Body of pancreas (tissue), 4 donors: Measurements from ENCODE around the gene EDDM13. TPM values are rescaled to one million over a fixed set of nuclear protein-coding genes. Genes with fewer than 3 reads are reported as not detected.
A peak's percentile ranks its signal among the peaks of the same experiment; 100 is the strongest.
"Not testable (repeated sequence)": the region's sequence is repeated elsewhere in the genome, so short reads cannot be mapped to it uniquely, and the experiment has no call there.

Experiments
- ATAC-seq: fragments of 150-250 bp; one replicate; pipeline ENCODE4 v1.9.1; 2016
- DNase-seq, 4 donors: peaks; one replicate each; pipeline ENCODE4 v3.0.0-alpha.2; 2019
- H3K27ac ChIP-seq, 4 donors: fragments of 200-600 bp; sonication (generic); 1 replicate in 3 of 4; 2 replicates in 1 of 4; pipeline versions ENCODE4 v1.5.1 to v1.6.1; 2016 to 2019; ENCODE audit warnings: mild to moderate bottlenecking in 1 of 4, mixed read lengths in 1 of 4, moderate library complexity in 1 of 4
- H3K27me3 ChIP-seq, 2 donors: fragments of 200-600 bp; sonication (generic); one replicate each; pipeline ENCODE4 v1.6.0; 2016; ENCODE audit warnings: mild to moderate bottlenecking in 1 of 2
- H3K36me3 ChIP-seq, 2 donors: fragments of 200-600 bp; sonication (generic); replicated peaks in 1 of 2; 2 replicates each; pipeline ENCODE4 v1.5.1; 2016; ENCODE audit warnings: low read depth in 2 of 2; ENCODE audit not compliant: insufficient read depth in 1 of 2
- H3K4me1 ChIP-seq: fragments of 200-600 bp; sonication (generic); one replicate; pipeline ENCODE4 v1.6.0; 2016
- H3K4me3 ChIP-seq, 2 donors: fragments of 200-600 bp; sonication (generic); 1 replicate in 1 of 2; 2 replicates in 1 of 2; pipeline ENCODE4 v1.5.1; 2016 to 2019
- H3K9me3 ChIP-seq, 3 donors: fragments of 200-600 bp; sonication (generic); 1 replicate in 2 of 3; 2 replicates in 1 of 3; pipeline ENCODE4 v1.5.1; 2016
- POLR2A ChIP-seq, 3 donors: fragments of 450-650 bp; IDR thresholded peaks; one replicate each; pipeline ENCODE4 v1.6.1; 2016; ENCODE audit warnings: antibody characterized with exemption in 3 of 3, mild to moderate bottlenecking in 2 of 3
- WGBS, 2 donors: methylation state at CpG; one replicate each; pipeline ENCODE4 v1.1.5; 2017; 5-methylcytosine and 5-hydroxymethylcytosine counted together
- intact Hi-C: fragments of 100-400 bp; cut with DNase I; formaldehyde crosslinking; loops from one replicate; pipeline ENCODE4 v1.15.1; 2023
- total RNA-seq, 2 donors: library from RNA; depleted of rRNA; stranded (reverse); fragments of >200 nt; gene quantifications; one replicate each; pipeline ENCODE4 v1.1.0, GENCODE V29; 2016
- TF ChIP-seq, protein P1 (sequence below), 7 experiments: fragments of 450-650 bp in 4 of 7; fragments of 200-600 bp in 3 of 7; sonication (generic) in 3 of 7; IDR thresholded peaks; one replicate each; pipeline ENCODE4 v1.5.1; 2016 to 2019; ENCODE audit warnings: antibody characterized with exemption in 7 of 7

Gene EDDM13
- total RNA-seq, 2 donors from 2014 or later: not detected

DNA sequence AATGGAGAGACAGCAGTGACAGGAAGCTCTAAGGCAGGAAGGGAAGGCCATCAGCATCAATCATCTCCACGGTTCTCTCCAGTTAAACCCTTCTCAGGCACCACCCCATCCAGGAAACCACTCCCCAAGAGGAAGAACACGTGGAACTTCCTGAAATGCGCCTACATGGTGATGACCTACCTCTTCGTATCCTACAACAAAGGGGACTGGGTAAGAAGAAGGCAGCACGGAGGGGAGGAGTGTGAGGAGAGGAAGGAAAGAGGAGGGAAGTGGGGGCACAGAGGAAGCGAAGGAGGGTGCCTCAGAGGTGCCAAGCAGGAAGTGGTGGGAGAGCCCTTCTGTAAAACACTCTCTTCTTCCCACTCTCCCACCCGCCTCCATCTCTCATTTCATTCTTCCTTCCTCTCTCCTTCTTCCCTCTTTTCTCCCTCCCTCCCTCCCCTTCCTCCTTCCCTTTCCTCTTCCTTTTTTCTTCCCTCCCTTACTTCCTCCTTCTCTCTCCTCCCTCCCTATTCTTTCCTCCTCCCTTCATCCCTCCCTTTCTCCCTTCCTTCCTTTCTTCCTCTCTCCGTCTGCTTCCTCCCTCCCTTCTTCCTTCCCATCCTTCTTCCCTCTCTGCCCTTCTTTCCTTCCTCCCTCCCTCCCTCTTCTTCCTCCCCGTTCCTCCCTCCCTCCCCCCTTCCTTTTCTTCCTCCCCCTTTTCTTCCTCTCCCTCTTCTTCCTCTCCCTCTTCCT, 29.5 kb downstream of the EDDM13 start:
- no peak for TF ChIP-seq POLR2A (IDR thresholded peaks at IDR 0.05)
- TF ChIP-seq, protein P1, sequence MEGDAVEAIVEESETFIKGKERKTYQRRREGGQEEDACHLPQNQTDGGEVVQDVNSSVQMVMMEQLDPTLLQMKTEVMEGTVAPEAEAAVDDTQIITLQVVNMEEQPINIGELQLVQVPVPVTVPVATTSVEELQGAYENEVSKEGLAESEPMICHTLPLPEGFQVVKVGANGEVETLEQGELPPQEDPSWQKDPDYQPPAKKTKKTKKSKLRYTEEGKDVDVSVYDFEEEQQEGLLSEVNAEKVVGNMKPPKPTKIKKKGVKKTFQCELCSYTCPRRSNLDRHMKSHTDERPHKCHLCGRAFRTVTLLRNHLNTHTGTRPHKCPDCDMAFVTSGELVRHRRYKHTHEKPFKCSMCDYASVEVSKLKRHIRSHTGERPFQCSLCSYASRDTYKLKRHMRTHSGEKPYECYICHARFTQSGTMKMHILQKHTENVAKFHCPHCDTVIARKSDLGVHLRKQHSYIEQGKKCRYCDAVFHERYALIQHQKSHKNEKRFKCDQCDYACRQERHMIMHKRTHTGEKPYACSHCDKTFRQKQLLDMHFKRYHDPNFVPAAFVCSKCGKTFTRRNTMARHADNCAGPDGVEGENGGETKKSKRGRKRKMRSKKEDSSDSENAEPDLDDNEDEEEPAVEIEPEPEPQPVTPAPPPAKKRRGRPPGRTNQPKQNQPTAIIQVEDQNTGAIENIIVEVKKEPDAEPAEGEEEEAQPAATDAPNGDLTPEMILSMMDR (IDR thresholded peaks at IDR 0.05): no peak
- DNase-seq (no peak), ATAC-seq (no peak)
- no peak overlapping the region for H3K4me3 ChIP-seq
- H3K4me1 ChIP-seq: no peaks in the 10 kb centered on the region
- 58 to 80% methylated on average over 9 of the region's 9 CpGs for WGBS, 2 donors
- no peaks in the 10 kb centered on the region for H3K36me3 ChIP-seq
- H3K9me3 ChIP-seq: no peaks in the 10 kb centered on the region
- H3K27me3 ChIP-seq: no peaks in the 10 kb centered on the region
- intact Hi-C loops: no loop called here
- H3K27ac ChIP-seq: no peak overlapping the region

DNA sequence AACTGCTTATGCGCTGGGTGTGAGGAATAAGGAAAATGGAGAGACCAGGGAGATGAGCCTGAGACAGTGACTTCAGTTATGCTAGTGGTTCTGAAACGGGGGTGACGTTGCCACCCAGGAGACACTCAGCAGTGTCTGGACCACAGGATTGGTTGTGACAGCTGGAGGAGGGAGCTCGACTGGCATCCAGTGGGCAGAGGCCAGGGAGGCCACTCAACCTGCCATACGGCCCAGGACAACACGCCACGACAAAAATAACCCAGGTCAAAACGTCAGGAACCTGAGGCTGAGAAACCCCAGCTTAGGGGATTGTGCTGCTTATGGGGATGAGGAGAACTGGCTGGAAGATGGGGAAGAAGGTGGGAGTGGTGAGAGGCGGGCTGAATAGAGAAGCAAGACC, 31.7 kb downstream of the EDDM13 start:
- ATAC-seq (no peak), DNase-seq (no peak)
- H3K27me3 ChIP-seq: no peaks in the 10 kb centered on the region
- intact Hi-C loops: no loop called here
- H3K9me3 ChIP-seq: no peaks in the 10 kb centered on the region
- H3K36me3 ChIP-seq: no peaks in the 10 kb centered on the region
- TF ChIP-seq, protein P1 (IDR thresholded peaks at IDR 0.05): no peak
- TF ChIP-seq POLR2A (IDR thresholded peaks at IDR 0.05): no peak
- WGBS, 2 donors: 84 to 90% methylated on average over 9 of the region's 9 CpGs
- no peak overlapping the region for H3K4me3 ChIP-seq
- no peaks in the 10 kb centered on the region for H3K4me1 ChIP-seq
- H3K27ac ChIP-seq: no peak overlapping the region

DNA sequence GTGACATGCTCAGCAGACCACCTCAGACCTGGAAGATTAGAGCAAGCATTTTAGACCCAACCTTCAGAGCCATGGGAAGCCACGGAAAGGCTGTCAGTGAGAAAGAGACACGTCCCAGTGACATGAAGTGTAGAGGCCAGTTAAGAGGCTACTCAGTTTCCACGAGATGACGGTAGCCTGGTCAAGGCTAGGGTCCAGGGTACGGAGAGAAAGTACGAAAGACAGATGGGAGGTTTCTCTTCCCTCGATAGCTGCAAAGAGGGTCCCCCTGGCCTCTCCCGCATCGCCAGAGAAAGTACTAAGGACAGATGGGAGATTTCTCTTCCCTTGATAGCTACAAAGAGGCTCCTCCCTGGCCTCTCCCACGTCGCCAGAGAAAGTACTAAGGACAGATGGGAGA, 33.5 kb downstream of the EDDM13 start:
- Histone ChIP-seq H3K27me3 (no peaks in the 10 kb centered on the region), H3K27ac (no peak overlapping the region), H3K36me3 (no peaks in the 10 kb centered on the region), H3K4me1 (no peaks in the 10 kb centered on the region), H3K4me3 (no peak overlapping the region), H3K9me3 (no peaks in the 10 kb centered on the region)
- TF ChIP-seq POLR2A (IDR thresholded peaks at IDR 0.05): no peak
- TF ChIP-seq, protein P1 (IDR thresholded peaks at IDR 0.05): no peak
- WGBS, 2 donors: 84 to 95% methylated on average over 9 of the region's 11 CpGs
- ATAC-seq (no peak), DNase-seq (no peak)
- intact Hi-C loops: no loop called here

DNA sequence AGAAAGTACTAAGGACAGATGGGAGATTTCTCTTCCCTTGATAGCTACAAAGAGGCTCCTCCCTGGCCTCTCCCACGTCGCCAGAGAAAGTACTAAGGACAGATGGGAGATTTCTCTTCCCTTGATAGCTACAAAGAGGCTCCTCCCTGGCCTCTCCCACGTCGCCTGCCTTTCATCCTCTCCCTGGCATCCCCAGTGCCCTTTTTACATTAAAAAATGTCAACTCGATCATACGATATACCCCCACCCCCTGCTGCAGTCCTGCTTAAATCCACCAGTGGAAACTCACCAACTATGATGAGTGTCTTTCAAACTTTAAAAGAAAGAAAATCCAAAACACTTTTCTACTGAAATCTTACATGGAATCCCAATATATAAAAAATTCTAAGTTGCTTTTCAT, 34.5 kb downstream of the EDDM13 start:
- H3K36me3 ChIP-seq, H3K9me3 ChIP-seq, intact Hi-C loops, DNase-seq, H3K4me1 ChIP-seq, H3K27me3 ChIP-seq, ATAC-seq, H3K4me3 ChIP-seq: not testable (repeated sequence)
- 77 to 82% methylated on average over 6 of the region's 6 CpGs for WGBS, 2 donors
- H3K27ac ChIP-seq: peak overlapping the region in 1 of 4 donors; percentile 29

DNA sequence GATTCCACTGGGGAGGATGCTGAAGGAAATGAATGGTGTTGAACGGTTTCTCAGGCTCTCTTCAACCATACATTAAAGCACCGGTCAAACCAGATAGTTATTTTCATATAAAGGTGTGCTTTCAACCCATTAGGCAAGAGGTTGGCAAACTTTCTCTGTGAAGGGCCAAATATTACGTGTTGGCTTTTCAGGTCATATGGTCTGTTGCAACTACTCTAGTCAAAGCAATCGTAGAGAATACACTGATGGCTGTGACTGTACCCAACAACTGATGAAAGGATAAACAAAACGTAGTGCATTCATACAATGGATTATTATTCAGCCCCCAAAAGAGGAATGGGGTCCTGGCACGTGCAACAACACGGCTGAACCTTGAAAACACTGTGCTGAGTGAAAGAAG, 36.2 kb downstream of the EDDM13 start:
- intact Hi-C loops: no loop called here
- 86 to 87% methylated on average over 7 of the region's 7 CpGs for WGBS, 2 donors
- Histone ChIP-seq H3K27ac (no peak overlapping the region), H3K4me3 (no peak overlapping the region), H3K9me3 (no peaks in the 10 kb centered on the region), H3K27me3 (no peaks in the 10 kb centered on the region), H3K4me1 (peaks cover 3% of the 10 kb centered on the region), H3K36me3 (no peaks in the 10 kb centered on the region)
- ATAC-seq (no peak), DNase-seq (no peak)
- no peak for TF ChIP-seq POLR2A (IDR thresholded peaks at IDR 0.05)
- TF ChIP-seq, protein P1 (IDR thresholded peaks at IDR 0.05): no peak
